Stimulated activated CD4-positive, alpha-beta T cell treated with anti-CD3 and anti-CD28 coated beads, Interleukin-2, amount 100 ng/mL, for 4 hours (primary cell): ENCODE measurements around the gene SMIM43.
"Not testable (repeated sequence)": the region's sequence is repeated elsewhere in the genome, so short reads cannot be mapped to it uniquely, and the experiment has no call there.

Experiments used
- DNase-seq: peaks from one replicate; pipeline ENCODE4 v3.0.0-alpha.2; 2020; ENCODE audit warnings: low read depth

The SMIM43 gene

DNA sequence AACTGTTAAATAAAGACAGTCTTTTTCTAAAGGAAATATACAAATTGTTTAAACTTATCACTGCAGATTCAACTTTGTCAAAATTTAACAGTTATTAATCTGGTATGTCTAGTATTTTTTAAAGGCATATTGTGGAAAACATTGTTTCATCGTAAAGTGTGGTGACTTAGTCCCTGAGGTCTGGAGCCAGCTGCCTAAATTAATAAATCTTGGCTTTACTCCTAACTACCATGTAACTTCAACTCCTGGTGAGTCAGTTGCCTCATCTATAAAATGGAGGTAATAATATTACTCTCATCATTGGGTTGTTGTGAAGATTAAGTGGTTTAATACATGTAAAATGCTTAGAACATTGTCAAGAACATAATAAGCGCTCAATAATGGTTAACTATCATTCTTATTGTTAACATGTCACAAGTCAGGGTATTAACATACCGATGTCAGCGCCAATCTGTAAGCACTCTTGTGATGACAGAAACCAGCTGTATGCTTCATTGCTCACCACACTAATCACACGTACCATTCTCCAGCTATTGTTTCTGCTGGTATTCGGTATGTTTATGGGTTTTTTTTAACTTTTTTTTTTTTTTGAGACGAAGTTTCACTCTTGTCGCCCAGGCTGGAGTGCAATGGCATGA is 14.1 kb upstream of the SMIM43 start:
- no peak for DNase-seq

DNA sequence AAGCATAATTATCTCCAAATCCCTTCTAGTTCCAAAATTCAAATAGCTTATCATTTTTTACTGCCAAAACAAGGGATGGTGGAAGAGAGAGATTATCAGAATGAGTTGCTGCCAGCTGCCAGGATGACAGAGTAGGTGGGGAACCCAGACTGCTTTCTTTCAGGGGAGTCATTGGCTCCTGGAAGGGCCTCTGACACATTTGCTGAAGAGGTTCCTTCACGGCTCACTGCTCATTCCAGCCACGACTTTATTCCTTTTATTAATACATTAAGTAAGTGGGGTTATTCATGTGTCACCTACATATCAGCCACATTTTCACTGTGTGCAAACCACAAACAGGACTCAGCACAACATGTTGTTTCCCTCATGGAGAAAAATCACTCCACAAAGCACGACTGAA is 12.7 kb upstream of the SMIM43 start:
- no peak for DNase-seq

DNA sequence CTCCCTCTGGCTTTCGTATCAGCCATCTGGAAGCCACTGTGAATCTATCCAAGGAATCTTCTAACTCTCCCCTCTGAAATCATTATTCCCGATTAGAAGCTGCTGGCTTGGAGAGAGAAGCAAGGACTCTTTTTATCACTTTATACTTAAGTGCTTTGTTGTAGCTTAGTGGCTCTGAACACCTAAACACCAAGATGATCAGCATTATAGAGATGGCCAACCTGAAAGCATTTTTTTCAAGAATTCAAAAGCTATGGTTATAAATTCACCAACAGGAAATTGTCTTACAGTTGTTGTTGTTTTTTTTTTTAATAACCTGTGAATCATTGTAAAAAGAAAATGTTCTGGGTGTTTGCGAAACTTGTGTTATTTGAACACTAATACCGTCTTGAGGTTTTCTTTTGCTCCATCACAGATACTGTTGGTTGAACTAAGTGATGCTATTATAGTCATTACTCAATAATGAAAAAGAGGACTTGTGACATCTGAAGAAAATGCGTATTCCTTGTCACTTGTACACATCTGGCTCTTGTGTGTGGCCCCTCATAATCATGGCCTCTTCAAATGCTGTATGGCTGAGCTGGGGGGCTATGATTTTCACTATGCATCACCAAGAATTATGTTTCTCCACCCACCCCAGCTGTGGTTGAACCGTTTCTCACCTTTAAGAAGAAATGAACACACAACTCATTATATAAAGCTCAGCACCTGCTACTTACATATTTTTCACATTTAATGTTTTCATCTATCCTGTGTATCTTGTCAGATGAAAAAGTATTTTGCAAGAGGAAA is 11.8 kb upstream of the SMIM43 start:
- DNase-seq, result no peak

DNA sequence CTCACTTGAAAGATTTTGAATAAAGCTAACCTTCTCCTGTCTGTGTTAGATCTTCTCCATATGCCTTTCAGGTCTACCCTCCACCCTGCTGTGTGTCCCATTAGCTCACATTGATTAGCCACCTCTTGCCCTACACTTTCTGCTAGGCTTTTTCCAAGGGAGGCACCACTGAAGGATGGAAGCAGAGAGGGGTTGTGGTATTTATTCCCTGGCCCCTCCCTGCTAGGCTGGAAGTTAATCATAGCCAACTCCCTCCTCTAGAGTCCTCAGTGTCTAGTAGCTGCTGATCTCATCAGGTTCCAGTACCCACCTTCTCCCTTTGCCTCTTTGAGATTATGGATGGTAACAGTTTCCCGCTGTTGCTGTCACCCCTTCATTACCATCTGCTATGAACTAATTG is 8.9 kb upstream of the SMIM43 start:
- DNase-seq, result no peak

DNA sequence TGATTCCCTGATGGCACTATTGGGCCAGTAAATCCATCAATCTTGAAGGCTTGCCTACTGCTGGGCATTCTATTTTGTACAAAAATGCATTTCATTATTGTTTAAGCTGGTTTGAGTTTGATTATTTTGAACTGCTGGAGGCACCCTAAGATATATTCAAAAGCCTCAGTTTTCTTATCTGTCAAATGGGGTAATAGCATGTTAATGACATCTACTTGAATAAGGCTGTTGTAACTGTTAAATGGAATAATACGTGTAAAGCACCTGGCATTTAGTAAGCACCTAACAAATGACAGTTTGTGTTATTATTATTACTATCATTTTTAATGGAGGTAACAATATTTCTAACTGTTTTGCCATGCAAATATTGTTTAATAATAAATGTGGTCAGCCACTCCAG is 6.9 kb upstream of the SMIM43 start:
- no peak for DNase-seq

DNA sequence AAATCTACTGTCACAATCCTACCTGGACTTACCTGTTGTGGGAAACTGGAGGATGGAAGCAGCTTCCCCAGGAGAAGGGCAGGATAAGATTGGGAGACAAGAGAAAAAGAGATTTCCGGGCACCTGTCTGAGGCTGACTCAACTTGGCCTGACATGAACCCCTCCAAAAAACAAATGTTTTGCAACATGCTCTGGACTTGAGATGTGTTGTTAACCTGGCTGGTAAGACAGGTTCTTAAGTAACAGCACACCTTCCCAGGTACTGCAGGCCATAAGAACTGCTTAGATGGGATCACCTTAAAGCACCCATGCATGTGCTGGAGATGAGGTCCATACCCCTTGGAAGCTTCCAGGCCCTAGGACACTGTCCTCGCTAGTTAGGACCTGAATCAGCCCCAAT is 4.4 kb upstream of the SMIM43 start:
- DNase-seq, result no peak

DNA sequence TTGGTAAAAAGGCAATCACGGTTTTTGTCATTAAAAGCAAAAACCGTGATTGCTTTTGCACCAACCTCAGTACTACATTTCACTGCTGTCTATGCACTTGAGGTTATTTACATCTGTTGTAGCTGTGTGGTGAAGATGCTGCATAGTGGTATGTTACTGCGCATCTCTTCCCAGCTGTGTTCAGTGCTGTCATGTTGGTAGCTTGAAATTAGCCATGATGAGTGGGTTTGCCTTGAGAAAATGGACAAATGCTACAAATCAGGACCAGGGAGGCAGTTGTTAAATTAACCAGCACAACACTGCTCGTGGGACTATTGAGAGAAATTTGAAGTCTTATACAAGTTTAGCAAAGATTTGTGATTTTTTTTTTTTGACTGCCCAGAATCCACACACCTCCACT is 2.2 kb upstream of the SMIM43 start:
- DNase-seq, result no peak

DNA sequence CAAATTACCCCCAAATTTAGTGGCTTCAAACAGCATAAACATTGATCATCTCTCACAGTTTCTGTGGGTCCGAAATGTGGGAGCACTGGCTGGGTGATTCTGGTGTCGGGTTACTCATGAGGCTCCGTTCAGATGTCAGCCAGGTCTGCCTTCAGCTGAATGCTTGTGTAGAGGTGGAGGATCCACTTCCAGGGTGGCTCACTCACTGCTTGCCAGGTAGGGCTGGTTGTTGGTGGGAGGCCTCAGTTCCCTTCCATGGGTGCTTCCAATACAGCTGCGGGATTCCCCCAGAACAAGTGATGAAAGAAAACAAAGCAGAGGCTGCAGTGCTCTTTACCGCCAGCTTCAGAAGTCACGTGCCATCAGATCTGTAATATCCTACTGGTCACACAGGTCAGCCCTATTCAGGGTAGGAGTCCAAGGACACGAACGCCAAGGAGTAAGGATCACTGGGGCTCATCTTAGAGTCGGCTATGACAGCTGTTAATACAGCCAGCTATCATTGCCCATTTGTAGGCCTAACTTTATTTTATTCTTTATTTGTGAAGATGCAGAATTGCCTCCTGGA is 1.1 kb upstream of the SMIM43 start:
- DNase-seq, result no peak

DNA sequence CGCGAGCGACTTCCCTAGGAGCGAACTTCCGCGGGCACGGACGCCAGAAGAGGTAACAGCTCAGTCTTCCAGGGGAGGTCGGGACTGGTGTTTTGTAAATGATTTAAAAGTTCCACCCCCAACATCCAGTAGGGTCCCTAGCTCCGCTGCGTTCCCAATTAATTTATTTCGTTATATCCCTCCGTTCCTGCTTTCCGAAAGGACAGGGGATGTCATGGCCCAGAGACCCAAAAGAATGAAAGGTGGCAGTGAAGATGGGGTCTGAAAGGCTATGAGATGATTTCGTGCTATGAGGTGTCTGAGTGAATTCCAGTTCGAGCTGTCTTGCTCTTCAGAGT is 373 bp upstream of the SMIM43 start:
- DNase-seq, result no peak

DNA sequence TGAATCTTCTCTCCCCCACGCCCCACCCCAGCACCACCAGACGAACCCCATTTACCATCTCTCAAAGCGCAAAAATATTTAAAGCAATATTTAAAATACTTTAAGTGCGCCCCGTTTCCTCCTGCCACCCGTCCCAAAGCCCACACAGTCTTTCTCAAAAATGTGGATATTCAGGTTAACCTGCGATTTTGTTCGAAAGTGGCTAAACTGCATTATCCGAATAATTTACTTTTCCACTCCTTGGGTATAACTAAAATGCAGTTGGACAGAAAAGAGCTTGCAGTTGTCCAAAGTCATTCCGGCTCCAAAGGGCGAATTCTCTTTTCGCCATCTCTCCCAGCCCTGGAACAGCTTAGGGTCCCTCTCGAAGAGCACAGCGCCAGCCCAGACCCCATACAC is 662 bp downstream of the SMIM43 start:
- no peak for DNase-seq

DNA sequence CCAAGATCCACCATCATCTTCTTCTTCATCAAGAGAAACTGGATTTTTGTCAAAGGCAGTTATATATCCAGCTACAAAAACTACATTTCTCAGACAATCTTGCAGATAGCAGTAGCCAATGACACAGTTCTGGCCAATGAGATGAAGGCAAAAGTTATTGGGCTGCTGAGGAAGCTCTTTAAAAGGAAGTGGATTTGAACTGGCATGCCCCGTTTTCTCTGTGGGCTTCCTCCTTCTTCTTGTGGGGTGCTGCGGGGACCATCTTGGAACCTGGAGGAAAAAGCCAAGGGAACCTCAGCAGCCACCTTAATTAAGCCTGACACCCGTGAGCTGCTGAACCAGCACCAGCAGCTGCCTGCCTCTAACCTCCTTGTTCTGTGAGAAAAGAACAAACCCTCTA is 4.8 kb downstream of the SMIM43 start:
- no peak for DNase-seq

DNA sequence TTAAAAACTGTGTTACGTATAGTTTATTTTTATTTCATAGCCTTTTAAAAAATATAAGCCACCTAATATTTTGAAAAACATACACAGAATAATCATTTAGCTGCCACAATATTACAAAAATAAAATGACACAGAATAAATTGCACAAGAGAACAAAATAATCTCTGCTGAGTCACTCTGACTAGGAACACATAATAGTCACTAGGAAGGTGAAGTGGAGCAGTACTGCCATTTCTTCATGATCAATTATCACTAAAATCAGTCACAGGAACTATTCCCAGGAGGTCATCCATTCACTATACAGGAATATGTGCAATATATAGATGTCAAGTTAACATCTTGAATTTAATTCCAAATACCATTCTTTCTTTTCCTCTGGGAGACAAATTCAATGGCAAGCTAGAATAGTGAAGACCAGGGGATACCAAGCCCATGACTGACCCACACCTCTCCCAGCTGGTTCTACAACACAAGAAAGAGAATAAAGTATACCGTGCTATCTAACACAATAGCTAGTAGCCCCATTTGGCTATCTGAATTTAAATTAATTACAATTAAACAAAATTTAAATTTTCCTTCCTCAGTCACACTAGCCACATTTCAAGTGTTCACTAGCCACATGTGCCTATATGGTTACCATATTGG is 5.9 kb downstream of the SMIM43 start:
- DNase-seq, result no peak

DNA sequence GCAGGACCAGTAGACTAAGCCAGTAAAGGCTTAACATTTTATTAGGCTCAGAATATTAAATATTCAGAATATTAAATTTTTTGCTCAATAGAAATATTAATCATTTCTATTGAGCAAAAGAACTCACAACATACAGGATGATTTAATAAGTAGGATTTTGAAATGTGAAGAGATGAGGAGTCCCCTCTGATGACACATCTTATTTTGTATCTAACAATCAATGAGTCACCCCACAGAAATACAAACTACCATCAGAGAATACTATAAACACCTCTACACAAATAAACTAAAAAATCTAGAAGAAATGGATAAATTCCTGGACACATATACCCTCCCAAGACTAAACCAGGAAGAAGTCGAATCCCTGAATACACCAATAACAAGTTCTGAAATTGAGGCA is 12.8 kb downstream of the SMIM43 start:
- not testable (repeated sequence) for DNase-seq

DNA sequence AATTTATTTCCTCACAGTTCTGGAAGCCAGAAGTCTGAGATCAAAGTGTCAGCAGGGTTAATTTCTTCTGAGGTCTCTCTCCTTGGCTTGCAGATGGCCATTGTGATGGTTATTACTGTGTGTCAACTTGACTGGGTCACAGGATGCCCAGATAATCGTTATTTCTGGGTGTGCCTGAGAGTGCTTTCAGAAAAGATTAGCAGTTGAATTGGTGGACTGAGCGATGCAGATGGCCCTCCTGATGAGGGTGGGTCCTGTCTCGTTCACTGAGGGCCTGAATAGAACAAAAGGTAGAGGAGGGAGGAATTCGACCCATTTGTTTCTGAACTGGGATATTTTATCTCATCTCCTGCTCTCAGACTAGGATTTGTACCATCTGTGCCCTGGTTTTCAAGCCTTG is 15.7 kb downstream of the SMIM43 start:
- DNase-seq, result no peak

DNA sequence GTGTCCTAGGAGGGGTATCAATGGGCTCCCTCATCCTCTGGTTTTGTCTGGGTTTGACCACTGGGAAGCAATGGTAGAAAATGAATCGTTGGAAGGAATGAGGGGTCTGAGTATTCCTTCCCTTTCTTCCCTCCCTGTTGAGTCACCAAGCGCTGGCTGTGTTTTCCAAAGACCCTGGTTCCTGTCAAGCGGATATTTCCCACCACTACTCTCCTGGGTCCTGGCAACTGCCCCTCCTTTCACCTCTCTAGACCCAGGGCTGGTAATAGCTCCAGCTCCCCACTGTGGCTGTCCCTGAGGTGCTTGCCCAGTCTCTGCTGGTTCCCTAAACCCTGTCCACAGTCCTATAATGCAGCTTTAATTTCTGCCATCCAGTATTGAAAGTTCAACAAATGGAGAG is 22.2 kb downstream of the SMIM43 start:
- DNase-seq, result no peak

DNA sequence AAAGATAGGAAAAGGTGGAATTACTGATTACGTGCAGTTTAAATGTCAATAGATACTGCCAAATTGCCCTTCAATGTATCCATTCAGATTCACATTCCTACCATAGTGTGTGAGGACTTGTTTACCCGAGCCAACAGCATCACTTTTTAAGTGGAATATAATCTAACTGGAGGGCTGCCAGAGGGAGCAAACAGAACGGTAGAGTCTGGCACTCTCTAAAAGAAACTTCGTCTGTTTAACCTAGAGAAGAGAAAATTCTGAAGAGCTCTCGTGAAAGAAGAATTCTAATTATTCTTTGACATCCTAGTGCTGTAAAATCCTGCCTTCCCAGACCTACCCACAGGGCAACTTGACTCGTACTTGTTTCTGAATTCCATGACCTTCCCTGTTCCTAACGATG is 23.2 kb downstream of the SMIM43 start:
- DNase-seq, result no peak

DNA sequence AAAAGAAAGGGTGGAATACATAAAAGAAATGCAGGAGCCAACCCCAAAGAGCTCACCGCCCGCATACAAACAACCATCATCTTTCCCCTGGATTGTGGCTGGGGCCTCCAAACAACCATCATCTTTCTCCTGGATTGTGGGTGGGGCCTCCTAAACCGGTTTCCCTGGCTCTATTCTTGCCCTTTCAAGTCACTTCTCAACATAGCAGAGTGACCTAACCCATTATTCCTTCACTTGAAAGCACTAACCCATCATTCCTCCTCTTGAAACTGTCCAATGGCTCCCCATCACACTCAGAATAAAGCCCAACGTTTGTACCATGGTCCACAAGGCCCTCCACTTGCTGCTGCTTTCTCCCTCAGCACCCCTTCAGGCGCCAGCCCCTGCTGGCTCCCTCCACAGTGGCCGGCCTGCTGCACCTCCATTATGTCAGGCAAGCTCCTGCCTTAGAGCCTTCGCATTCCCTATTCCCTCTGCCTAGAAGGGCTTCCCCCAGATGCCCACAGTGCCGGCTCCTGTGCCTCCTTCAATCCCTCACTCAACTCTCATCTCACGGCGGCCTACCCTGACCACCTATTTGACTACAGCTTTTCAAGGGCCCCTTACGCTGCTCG is 24.1 kb downstream of the SMIM43 start:
- DNase-seq, result no peak

DNA sequence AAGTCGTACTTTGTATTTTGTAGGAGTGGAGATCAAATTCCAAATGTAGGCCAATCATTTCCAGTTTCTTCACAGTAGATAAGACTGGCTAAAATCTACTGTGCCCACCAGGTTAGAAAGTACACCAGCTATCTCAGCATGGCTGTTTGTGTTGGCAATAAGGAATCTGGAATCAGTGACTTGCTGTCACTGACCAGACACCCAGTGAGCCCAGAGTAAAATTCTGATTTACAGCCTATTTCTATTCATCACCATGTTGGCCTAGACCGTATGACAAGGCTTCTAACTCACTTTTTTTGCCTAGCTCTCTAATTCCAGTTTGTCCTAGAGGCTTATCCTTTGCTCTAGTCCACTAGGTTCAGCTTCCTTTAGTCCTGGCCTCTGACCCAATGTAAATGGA is 25.4 kb downstream of the SMIM43 start:
- DNase-seq, result no peak

DNA sequence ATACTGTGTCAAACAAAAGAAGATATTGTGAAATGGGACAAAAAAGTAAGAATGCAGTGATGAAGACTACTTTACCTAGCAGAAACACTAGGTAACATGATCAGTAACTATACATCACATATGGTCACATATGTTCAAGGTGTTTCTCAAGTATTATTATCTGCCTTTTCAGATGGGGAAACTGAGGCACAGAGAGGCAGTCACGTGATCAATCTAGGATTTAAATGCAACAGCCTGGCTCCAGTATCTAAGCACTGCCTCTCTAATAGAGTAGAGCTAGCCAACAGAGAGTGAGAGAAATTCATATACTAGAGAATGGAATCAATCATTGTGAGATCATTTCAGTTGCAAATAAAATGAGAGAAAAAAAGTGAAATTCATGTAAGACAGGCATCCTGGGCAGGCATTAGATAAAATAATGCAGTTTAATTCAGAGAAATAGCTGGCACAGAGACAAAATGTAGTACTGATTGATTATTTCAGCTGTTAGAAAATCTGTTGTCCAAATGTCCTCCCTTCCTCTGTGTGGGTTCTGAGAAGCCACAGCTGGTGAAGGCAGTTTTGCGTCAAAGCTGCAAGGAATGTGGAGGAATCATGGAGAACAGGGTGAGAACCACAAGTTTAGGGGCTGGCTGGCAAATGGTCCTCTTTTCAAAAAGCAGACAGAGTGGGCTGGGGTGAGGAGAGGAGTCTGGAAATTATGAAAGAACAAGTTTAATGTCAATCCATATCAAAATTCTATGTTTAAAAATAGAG is 26.0 kb downstream of the SMIM43 start:
- no peak for DNase-seq

DNA sequence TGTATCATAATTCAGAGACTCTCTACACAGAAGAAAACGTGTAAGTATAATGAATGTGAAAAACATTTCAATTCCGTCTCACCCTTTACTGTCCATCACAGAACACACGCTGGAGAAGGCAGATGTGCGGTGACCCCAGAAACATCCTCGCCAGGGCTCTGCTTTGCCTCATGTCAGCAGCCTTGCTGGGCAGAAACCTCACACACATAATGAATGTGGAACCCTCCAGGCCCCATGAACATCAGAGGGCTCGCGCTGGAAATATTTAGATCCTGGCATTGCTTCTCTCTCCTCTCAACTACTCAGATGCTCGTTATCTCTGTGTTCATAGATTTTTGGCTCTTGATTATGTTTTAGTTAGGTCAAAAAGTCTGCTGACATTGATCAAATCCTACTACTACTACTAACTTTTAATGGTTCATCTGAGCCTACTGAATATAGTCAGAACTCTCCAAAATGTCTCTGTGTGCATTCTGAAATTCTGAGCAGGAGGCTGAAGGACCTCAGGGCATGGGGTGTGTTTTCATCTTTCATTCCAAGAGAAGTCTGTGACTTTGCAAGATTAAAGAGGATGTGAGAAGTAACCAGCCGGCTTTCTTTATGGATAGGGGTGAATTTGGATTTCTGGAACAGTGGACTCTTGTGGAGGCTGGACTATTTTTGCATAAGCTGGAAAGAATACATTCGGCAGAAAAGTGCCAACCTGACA is 27.0 kb downstream of the SMIM43 start:
- DNase-seq, result no peak

DNA sequence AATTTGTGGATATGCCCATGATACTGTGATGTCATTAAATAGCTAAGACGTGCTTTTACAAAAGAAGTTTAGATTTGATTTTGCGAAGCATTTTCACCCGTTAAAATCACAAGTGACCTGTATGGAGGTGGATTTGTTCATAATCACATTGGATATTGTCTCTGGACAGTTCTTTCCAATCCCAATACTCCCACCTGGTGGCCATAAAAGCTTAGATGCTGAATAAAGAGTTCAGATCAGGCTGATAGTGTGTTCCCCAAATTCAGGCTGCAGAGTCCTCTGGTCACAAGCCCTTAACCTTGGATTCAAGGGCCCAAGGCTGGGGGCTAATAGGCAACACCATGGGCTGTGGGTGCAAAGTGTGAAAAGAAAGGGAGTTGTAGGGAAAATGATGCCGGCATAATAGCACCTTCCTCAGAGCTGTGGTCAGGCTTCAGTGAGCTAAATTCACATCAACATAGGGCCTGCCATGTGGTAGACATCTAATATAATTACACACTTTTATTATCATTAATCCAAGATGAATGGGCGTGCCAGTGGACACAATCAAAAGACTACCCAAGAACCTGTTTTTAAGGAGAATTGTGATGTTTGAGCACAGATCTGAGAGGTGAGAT is 28.1 kb downstream of the SMIM43 start:
- no peak for DNase-seq
